ENCODE measurements around the gene GUSB.
"Not testable (repeated sequence)": the region's sequence is repeated elsewhere in the genome, so short reads cannot be mapped to it uniquely, and the experiment has no call there.

GUSB gene

GRCh38 chr7:65988503-65988902 lies 6.5 kb upstream of the GUSB start:
- H3K14ac ChIP-seq (ENCODE audit: low read length); H2BK5ac ChIP-seq (ENCODE audit: low read length); H3K79me1 ChIP-seq (ENCODE audit: low read depth, low read length); H2BK120ac ChIP-seq (ENCODE audit: low read depth, low read length); H4K91ac ChIP-seq (ENCODE audit: low read depth, low read length, poor library complexity); H3K9me3 ChIP-seq (replicated peaks in 1 of 2; ENCODE audit: control insufficient read depth in 2 of 2, insufficient read depth in 1 of 2, low read depth in 1 of 2, low read length in 2 of 2); H3K4me1 ChIP-seq (ENCODE audit: control insufficient read depth in 2 of 2, insufficient read depth in 1 of 2, low read depth in 1 of 2, low read length in 2 of 2); H3K27me3 ChIP-seq (ENCODE audit: control insufficient read depth in 3 of 3, insufficient read depth in 3 of 3, low read depth in 1 of 3, low read length in 3 of 3); H3K18ac ChIP-seq (ENCODE audit: low read length); H3K4ac ChIP-seq (ENCODE audit: low read length); H3K27ac ChIP-seq (replicated peaks; ENCODE audit: low read length); H2AFZ ChIP-seq (ENCODE audit: low read length); H2AK5ac ChIP-seq (ENCODE audit: low read depth, low read length); H3K36me3 ChIP-seq (replicated peaks in 1 of 2; ENCODE audit: control insufficient read depth in 2 of 2, insufficient read depth in 2 of 2, low read length in 2 of 2); H3K23ac ChIP-seq (ENCODE audit: low read depth, low read length, poor library complexity); H3K4me2 ChIP-seq (ENCODE audit: insufficient read depth, low read length, poor library complexity, severe bottlenecking); H2BK15ac ChIP-seq (ENCODE audit: low read length); H4K8ac ChIP-seq (ENCODE audit: low read depth, low read length); H2BK12ac ChIP-seq (ENCODE audit: low read length); DNase-seq (ENCODE audit: low spot score); H3K4me3 ChIP-seq (ENCODE audit: low read length in 2 of 2); H3K9ac ChIP-seq (ENCODE audit: low read depth, low read length, poor library complexity): not testable (repeated sequence)
- no CpG with 5 or more reads among the region's 1 CpG for WGBS, 2 donors (ENCODE audit: extremely low coverage in 2 of 2, insufficient read length in 2 of 2, insufficient replicate concordance in 1 of 2)

GRCh38 chr7:65988084-65988483 lies 6.1 kb upstream of the GUSB start:
- WGBS, 2 donors (ENCODE audit: extremely low coverage in 2 of 2, insufficient read length in 2 of 2, insufficient replicate concordance in 1 of 2) = no CpG with 5 or more reads among the region's 4 CpGs
- DNase-seq (ENCODE audit: low spot score) = no peak

GRCh38 chr7:65983965-65984658 lies 2.1 kb upstream of the GUSB start:
- peaks cover 14% of the 10 kb centered on the region for H3K79me1 ChIP-seq (ENCODE audit: low read depth, low read length)
- no peak overlapping the region for H2AK5ac ChIP-seq (ENCODE audit: low read depth, low read length)
- H3K23ac ChIP-seq (ENCODE audit: low read depth, low read length, poor library complexity) = no peak overlapping the region
- H3K27ac ChIP-seq (replicated peaks; ENCODE audit: low read length) = no peak overlapping the region
- no peaks in the 10 kb centered on the region for H3K27me3 ChIP-seq (ENCODE audit: control insufficient read depth in 3 of 3, insufficient read depth in 3 of 3, low read depth in 1 of 3, low read length in 3 of 3)
- H2BK5ac ChIP-seq (ENCODE audit: low read length) = no peak overlapping the region
- no peak overlapping the region for H3K9ac ChIP-seq (ENCODE audit: low read depth, low read length, poor library complexity)
- H2BK120ac ChIP-seq (ENCODE audit: low read depth, low read length) = no peak overlapping the region
- no CpG with 5 or more reads among the region's 10 CpGs for WGBS, 2 donors (ENCODE audit: extremely low coverage in 2 of 2, insufficient read length in 2 of 2, insufficient replicate concordance in 1 of 2)
- no peak overlapping the region for H3K14ac ChIP-seq (ENCODE audit: low read length)
- H3K4me2 ChIP-seq (ENCODE audit: insufficient read depth, low read length, poor library complexity, severe bottlenecking) = no peak overlapping the region
- no peak overlapping the region for H3K18ac ChIP-seq (ENCODE audit: low read length)
- peaks cover 11 to 18% of the 10 kb centered on the region in 2 donors for H3K36me3 ChIP-seq (replicated peaks in 1 of 2; ENCODE audit: control insufficient read depth in 2 of 2, insufficient read depth in 2 of 2, low read length in 2 of 2)
- H4K8ac ChIP-seq (ENCODE audit: low read depth, low read length) = no peak overlapping the region
- H2BK12ac ChIP-seq (ENCODE audit: low read length) = no peak overlapping the region
- peaks cover 8% of the 10 kb centered on the region in 2 donors for H3K4me1 ChIP-seq (ENCODE audit: control insufficient read depth in 2 of 2, insufficient read depth in 1 of 2, low read depth in 1 of 2, low read length in 2 of 2)
- no peak overlapping the region for H2BK15ac ChIP-seq (ENCODE audit: low read length)
- no peak overlapping the region for H2AFZ ChIP-seq (ENCODE audit: low read length)
- no peak for DNase-seq (ENCODE audit: low spot score)
- H3K4me3 ChIP-seq (ENCODE audit: low read length in 2 of 2) = no peak overlapping the region
- no peaks in the 10 kb centered on the region for H3K9me3 ChIP-seq (replicated peaks in 1 of 2; ENCODE audit: control insufficient read depth in 2 of 2, insufficient read depth in 1 of 2, low read depth in 1 of 2, low read length in 2 of 2)
- H3K4ac ChIP-seq (ENCODE audit: low read length) = no peak overlapping the region
- no peak overlapping the region for H4K91ac ChIP-seq (ENCODE audit: low read depth, low read length, poor library complexity)

More at GRCh38 chr7:65988084-65988483, 6.1 kb upstream of the GUSB start:
- no peak overlapping the region for H3K18ac ChIP-seq (ENCODE audit: low read length)
- no peak overlapping the region for H2BK120ac ChIP-seq (ENCODE audit: low read depth, low read length)
- no peaks in the 10 kb centered on the region for H3K27me3 ChIP-seq (ENCODE audit: control insufficient read depth in 3 of 3, insufficient read depth in 3 of 3, low read depth in 1 of 3, low read length in 3 of 3)
- no peak overlapping the region for H2AK5ac ChIP-seq (ENCODE audit: low read depth, low read length)
- no peaks in the 10 kb centered on the region for H3K36me3 ChIP-seq (replicated peaks in 1 of 2; ENCODE audit: control insufficient read depth in 2 of 2, insufficient read depth in 2 of 2, low read length in 2 of 2)
- no peak overlapping the region for H3K27ac ChIP-seq (replicated peaks; ENCODE audit: low read length)
- H4K91ac ChIP-seq (ENCODE audit: low read depth, low read length, poor library complexity) = no peak overlapping the region
- no peak overlapping the region for H3K23ac ChIP-seq (ENCODE audit: low read depth, low read length, poor library complexity)
- H2AFZ ChIP-seq (ENCODE audit: low read length) = no peak overlapping the region
- H2BK15ac ChIP-seq (ENCODE audit: low read length) = no peak overlapping the region
- H3K4me2 ChIP-seq (ENCODE audit: insufficient read depth, low read length, poor library complexity, severe bottlenecking) = no peak overlapping the region
- H2BK12ac ChIP-seq (ENCODE audit: low read length) = no peak overlapping the region
- no peak overlapping the region for H4K8ac ChIP-seq (ENCODE audit: low read depth, low read length)
- H3K9ac ChIP-seq (ENCODE audit: low read depth, low read length, poor library complexity) = no peak overlapping the region
- H3K4me1 ChIP-seq (ENCODE audit: control insufficient read depth in 2 of 2, insufficient read depth in 1 of 2, low read depth in 1 of 2, low read length in 2 of 2) = peaks cover 0 to 8% of the 10 kb centered on the region in 2 donors
- H3K14ac ChIP-seq (ENCODE audit: low read length) = no peak overlapping the region
- H3K9me3 ChIP-seq (replicated peaks in 1 of 2; ENCODE audit: control insufficient read depth in 2 of 2, insufficient read depth in 1 of 2, low read depth in 1 of 2, low read length in 2 of 2) = no peaks in the 10 kb centered on the region
- no peaks in the 10 kb centered on the region for H3K79me1 ChIP-seq (ENCODE audit: low read depth, low read length)
- H3K4ac ChIP-seq (ENCODE audit: low read length) = no peak overlapping the region
- H3K4me3 ChIP-seq (ENCODE audit: low read length in 2 of 2) = no peak overlapping the region
- H2BK5ac ChIP-seq (ENCODE audit: low read length) = no peak overlapping the region

- no peak for DNase-seq (ENCODE audit: low spot score)
- peak overlapping the region; percentile 0 to 71 for H3K4me3 ChIP-seq (ENCODE audit: low read length in 2 of 2)
- H2AFZ ChIP-seq (ENCODE audit: low read length) = no peak overlapping the region
Measured at GRCh38 chr7:65980478-65981250, 1.3 kb downstream of the GUSB start.

More at GRCh38 chr7:65980478-65981250, 1.3 kb downstream of the GUSB start:
- Histone ChIP-seq H3K36me3 (replicated peaks in 1 of 2; ENCODE audit: control insufficient read depth in 2 of 2, insufficient read depth in 2 of 2, low read length in 2 of 2) (peaks cover 23 to 39% of the 10 kb centered on the region in 2 donors), H3K9me3 (replicated peaks in 1 of 2; ENCODE audit: control insufficient read depth in 2 of 2, insufficient read depth in 1 of 2, low read depth in 1 of 2, low read length in 2 of 2) (no peaks in the 10 kb centered on the region), H2AK5ac (ENCODE audit: low read depth, low read length) (no peak overlapping the region), H3K4me2 (ENCODE audit: insufficient read depth, low read length, poor library complexity, severe bottlenecking) (peak overlapping the region; percentile 57), H2BK5ac (ENCODE audit: low read length) (peak overlapping the region; percentile 53), H3K23ac (ENCODE audit: low read depth, low read length, poor library complexity) (peak overlapping the region; percentile 52), H3K27me3 (ENCODE audit: control insufficient read depth in 3 of 3, insufficient read depth in 3 of 3, low read depth in 1 of 3, low read length in 3 of 3) (no peaks in the 10 kb centered on the region), H3K9ac (ENCODE audit: low read depth, low read length, poor library complexity) (peak overlapping the region; percentile 63), H2BK120ac (ENCODE audit: low read depth, low read length) (no peak overlapping the region), H3K27ac (replicated peaks; ENCODE audit: low read length) (no peak overlapping the region), H3K18ac (ENCODE audit: low read length) (no peak overlapping the region), H3K4me1 (ENCODE audit: control insufficient read depth in 2 of 2, insufficient read depth in 1 of 2, low read depth in 1 of 2, low read length in 2 of 2) (peaks cover 8% of the 10 kb centered on the region in 2 donors), H2BK15ac (ENCODE audit: low read length) (no peak overlapping the region), H3K14ac (ENCODE audit: low read length) (no peak overlapping the region), H4K8ac (ENCODE audit: low read depth, low read length) (no peak overlapping the region), H2BK12ac (ENCODE audit: low read length) (no peak overlapping the region), H3K4ac (ENCODE audit: low read length) (peak overlapping the region; percentile 37), H4K91ac (ENCODE audit: low read depth, low read length, poor library complexity) (no peak overlapping the region), H3K79me1 (ENCODE audit: low read depth, low read length) (peaks cover 14% of the 10 kb centered on the region)
- no CpG with 5 or more reads among the region's 11 CpGs for WGBS, 2 donors (ENCODE audit: extremely low coverage in 2 of 2, insufficient read length in 2 of 2, insufficient replicate concordance in 1 of 2)

Data from neuronal stem cell (in vitro differentiated cells).